GM19193 (cell line): ENCODE results near the gene MKRN2OS.

ENCODE experiments used
- POLR2A ChIP-seq: IDR thresholded peaks from 4 replicates; pipeline ENCODE4 v1.6.1; 2011; ENCODE audit not compliant: insufficient read depth, insufficient read length; ENCODE audit errors: extremely low read depth

MKRN2OS gene

DNA sequence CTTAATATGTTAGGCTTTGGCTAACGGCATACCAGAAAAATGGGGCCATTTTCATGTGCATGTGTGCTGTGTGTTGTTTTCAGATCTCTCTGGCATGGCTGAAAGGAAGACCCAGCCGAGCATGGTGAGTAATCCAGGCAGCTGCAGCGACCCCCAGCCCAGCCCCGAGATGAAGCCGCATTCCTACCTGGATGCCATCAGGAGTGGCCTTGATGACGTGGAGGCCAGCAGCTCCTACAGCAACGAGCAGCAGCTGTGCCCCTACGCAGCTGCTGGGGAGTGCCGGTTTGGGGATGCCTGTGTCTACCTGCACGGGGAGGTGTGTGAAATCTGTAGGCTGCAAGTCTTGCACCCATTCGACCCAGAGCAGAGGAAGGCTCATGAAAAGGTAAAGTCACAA is 26.7 kb upstream of the MKRN2OS start:
- no peak for TF ChIP-seq POLR2A

DNA sequence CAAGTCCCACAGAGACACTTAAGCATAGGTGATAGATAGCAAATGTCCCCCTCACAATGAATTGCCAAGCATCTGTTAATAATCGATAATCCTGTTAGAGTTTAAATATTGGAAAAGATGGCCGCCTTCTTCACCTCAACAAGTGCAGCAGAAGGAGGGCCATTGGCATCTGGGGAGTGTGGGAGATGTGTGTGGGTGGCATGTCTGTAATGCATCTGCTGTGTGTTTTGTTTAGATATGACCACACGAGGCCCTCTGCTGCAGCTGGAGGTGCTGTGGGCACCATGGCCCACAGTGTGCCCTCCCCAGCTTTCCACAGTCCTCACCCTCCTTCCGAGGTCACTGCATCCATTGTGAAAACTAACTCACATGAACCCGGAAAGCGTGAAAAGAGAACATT is 24.5 kb upstream of the MKRN2OS start:
- no peak for TF ChIP-seq POLR2A

DNA sequence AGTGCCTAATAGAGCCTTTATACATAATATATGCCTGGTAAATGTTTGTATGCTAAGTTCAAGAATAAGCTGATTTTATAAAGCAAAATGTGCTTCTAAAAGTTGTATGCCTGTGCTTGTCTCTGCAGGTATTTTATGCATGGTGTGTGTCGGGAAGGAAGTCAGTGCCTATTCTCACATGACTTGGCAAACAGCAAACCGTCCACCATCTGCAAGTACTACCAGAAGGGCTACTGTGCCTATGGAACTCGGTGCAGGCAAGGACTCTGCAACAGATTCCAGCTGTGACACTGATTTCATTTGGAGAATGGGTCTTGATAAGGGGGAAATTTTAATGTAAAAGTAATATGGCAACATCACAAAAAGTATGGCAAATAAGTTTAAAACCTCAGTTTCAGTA is 23.4 kb upstream of the MKRN2OS start:
- TF ChIP-seq POLR2A = no peak

DNA sequence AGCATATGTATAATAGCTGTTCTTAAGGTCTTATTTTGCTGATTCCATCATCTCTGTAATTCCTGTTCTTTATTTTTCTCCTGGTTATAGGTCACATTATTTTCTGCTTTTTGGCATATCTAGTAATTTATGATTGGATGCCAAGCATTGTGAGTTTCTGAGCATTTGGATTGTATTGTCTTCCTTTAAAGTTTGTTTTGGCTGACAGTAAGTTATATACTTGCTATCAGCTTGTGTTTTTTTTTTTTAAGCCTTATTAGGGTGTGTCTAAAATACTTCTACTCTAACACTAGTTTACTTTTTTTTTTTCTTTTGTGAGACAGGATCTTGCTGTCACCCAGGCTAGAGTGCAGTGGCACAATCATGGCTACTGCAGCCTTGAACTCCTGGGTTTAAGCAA is 21.7 kb upstream of the MKRN2OS start:
- TF ChIP-seq POLR2A = no peak

DNA sequence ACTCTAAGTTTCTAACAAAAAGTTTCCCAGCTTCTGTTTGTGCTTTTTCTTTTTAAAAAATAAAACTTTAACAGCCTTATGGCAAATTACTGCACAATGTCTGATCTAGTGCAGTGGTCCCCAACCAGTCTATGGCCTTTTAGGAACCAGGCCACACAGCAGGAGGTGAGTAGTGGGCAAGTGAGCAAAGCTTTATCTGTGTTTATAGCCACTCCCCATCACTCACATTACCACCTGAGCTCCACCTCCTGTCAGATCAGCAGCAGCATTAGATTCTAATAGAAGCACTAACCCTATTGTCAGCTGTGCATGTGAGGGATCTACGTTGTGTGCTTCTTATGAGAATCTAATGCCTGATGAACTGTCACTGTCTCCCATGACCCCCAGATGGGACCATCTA is 17.2 kb upstream of the MKRN2OS start:
- no peak for TF ChIP-seq POLR2A

DNA sequence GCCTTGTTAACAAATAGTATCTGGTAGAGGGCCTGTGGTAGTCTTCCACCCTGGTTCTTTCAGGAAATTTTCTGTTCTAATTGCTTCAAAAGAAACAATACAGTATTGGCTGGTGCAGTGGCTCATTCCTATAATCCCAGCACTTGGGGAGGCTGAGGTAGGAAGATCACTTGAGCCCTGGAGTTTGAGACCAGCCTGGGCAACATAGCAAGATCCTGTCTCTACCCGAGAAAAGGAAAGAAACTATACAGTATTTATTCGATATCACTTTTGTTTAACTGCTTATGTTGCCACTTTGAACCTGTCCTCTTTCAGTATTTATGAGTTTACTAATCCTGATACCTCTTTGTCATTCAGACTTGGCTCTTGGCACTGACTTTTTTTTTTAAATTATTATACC is 16.1 kb upstream of the MKRN2OS start:
- TF ChIP-seq POLR2A = no peak

DNA sequence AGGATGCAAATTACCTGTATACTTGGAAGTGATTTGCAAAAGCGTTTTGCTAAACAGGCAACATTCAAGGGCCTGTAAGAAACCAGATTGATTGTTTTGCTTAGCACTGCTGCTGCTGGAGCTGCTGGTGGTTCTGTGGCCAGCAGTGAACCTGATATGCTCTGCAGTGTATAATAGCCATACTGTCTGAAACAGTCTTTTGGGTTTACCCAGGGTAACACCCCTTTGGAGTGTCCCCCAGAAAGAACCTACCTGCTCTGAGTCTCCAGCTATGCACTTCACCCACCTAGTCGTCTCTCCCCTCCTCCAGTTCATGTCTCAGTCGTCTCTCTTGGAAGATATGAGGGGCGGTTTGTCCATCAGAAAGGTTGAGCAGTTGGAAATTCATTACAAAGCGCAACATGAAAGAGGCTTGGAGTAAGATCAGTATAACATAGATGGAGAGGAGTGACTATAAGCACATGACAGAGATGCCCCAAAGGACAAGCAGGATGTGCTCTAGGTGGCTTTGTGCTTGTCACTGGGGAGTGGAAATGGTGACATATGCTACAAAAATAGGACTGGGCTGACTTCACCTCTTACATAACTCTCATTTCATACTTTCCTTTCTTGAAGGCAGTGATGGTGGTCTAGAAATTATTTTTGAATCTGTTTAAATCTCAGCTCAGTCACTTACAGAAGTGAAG is 15.3 kb upstream of the MKRN2OS start:
- TF ChIP-seq POLR2A = no peak

DNA sequence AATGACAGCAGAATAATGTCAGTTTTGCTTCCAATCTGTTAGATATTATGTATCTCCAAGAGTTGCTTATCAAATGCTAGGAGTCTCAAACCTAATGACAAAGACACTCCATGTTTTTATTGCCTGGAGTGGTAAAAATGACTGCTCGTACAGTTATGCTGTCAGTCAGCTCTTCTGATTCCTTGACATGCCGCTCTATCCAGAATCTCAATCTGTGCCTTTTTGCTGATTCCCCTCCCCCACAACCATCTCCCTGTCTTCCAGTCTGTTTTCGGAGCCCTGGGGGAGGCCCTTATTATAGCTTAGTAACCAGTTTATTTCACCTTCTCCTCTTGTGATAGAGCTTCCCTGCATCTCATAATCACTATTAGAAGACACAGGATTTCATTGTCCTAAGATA is 14.2 kb upstream of the MKRN2OS start:
- TF ChIP-seq POLR2A = no peak

DNA sequence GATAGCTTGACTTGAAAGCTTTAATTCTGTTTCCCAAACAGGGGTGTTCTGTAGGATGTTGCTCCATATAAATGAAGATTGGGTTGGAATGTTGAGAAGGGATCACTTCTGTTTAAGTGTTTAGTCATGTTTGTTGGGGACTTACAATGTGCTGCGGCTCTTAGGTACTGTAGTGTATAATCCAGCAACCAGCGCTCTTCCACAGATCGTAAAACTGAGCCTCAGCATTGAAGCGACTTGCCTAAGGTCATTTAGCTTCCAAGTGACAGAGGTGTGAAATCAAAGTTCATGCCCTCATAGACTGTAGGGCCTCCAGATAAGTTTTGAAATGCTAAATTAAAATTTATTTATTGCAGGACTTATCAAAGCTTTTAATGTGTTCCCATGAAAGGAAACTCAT is 13.4 kb upstream of the MKRN2OS start:
- no peak for TF ChIP-seq POLR2A

DNA sequence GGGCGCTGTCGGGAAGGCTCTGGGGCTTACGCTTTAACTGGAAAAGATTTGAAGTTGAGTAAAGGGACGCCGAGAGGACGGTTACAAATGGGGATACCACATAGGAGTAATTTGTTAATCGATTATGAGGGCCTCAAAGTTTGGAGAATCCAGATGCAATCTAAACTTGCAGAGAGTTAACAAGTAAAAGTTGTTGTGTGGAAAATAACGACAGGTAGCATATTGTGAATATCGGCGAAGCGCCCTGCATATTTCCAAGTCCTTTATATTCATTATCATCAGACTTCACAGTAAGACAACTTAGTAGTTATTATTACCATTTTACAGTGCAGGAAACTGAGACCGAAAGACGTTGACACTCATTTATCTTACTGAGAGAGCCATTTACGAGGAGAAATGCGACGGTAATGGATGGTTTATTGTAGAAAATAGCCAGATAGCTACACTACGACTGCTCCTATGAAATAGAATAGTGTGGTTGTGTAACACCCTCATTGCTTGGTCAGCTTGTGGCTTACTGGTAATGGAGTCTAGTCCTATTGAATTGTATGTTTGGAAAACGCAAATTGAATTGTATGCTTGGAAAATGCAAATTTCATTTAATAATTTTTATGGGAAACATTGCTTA is 12.3 kb upstream of the MKRN2OS start:
- TF ChIP-seq POLR2A = no peak

DNA sequence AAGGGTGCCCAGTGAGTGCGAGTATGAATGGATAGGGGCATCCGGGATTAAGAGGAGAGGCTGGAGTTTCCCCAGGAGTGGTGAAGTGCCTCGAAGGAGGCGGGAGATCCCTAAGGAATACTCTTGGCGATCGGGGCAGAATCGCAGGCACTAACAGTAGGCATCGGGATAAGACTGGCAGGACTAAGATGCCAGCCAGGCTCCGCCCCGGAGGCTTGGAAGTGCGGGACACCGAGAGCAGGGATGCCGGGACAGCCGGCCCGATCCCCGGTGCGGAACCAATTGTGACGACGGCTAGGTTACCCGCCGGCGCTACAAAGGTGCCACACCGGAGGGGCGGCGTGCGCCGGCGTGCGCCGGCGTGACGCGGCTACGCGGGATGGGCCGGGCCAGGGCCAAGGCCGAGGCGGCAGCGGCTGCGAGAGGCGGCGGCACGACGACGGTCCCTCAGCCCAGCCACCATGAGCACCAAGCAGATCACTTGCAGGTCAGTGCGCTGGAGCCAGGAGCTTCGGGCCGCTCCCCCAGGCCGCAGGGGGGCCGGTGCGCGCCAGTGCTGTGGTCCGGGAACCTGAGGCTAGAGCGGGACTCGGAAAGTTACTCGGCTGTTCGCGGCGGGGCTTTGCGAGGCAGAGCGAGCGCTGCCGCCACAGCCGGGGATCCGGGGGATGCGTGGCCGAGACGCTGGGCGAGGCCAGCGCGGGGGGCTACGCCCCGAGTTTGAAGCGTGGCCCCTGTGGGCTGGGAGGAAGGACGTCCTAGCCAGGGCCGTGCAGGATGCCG is 11.6 kb upstream of the MKRN2OS start, which contains the start of gene MKRN2:
Gene MKRN2, plus strand, starts transcription at position 398 of the 783 bp plus-strand sequence. Its CDS starts 64 bp downstream, at position 462.
- TF ChIP-seq POLR2A = peak; percentile 98

DNA sequence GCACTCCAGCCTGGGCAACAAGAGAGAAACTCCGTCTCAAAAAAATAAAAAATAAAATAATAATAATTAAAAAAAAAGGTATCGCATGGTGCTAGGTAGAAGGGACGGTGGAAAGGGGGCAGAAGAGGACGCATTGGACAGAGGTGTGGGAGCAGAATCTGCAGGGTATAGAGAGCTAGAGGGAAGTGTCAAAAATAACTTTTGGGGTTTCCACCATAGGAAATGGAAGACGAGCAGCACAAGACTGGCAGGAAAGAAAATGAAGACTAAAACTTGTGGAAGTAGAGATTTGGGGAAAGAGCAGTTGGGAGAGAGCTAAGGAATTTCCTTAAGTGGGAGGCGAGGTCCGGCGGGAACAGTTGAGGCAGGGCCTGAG is 11.0 kb upstream of the MKRN2OS start:
- TF ChIP-seq POLR2A = no peak

DNA sequence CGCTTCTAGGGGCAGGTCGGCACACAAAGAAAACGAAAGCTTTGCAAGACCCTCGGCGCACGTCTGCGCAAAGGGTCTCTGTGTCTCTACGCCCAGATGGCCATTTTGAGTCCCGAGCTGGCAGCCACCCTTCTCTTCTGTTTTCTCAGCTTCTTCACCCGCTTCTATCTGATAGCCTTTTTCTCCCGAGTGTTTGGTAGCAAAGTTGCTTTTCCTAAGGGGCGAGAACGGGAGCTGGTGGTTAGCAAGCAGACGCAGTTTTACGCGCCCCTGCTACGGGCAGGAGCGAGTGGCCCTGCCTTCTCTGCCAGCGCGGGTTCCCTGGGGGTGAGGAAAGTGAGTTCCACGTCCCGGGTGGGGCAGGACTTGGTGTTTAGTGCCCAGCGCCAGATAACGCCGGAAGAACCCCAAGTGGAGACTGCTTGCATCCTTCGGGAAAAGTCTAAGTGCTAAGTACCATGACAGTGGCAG is 8.7 kb upstream of the MKRN2OS start:
- peak; percentile 49 for TF ChIP-seq POLR2A

DNA sequence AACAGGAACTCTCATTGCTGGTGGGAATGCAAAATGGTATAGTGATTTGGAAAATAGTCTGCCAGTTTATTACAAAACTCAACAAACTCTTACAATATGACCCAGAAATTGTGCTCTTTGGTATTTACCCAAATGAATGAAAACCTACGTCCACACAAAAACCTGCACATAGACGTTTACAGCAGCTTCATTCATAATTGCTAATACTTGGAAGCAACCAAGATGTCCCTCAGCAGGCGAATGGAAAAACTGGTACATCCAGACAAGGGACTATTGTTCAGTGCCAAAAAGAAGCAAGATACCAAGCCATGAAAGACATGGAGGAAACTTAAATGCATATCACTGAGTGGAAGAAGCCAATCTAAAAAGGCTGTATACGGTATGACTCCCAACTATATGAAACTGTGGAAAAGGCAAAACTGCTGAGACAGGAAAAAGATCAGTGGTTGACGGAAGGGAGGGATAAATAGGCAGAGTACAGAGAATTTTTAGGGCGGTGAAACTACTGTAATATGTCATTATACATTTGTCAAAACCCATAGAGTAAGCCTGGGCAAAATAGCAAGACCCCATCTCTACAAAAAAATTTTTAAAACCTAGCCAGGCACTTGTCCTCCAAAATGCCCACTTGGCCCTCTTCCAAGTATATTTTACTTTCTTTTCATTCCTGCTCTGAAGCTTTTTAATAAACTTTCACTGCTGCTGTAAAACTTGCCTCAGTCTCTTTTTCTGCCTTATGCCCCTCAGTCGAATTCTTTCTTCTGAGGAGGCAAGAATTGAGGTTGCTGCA is 4.9 kb upstream of the MKRN2OS start:
- no peak for TF ChIP-seq POLR2A
